Right lung (tissue), 5 donors: Measurements from ENCODE around the gene ATP5IF1. TPM values are rescaled to one million over a fixed set of nuclear protein-coding genes. Genes with fewer than 3 reads are reported as not detected.

Experiments used
- DNase-seq, 2 donors: peaks; one replicate each; pipeline ENCODE4 v3.0.0-alpha.2; 2013
- polyA plus RNA-seq, 5 donors: library from polyadenylated mRNA; unstranded; fragments of 120-200 nt; gene quantifications; one replicate each; pipeline versions ENCODE4 v1.2.1 to v1.2.3, GENCODE V29; 2013; ENCODE audit warnings: inconsistent platforms in 1 of 5, low replicate concordance in 1 of 5; ENCODE audit not compliant: insufficient read length in 5 of 5, insufficient read depth in 1 of 5

Gene ATP5IF1
- polyA plus RNA-seq, 5 donors: 133 to 168 (median 159) TPM

DNA sequence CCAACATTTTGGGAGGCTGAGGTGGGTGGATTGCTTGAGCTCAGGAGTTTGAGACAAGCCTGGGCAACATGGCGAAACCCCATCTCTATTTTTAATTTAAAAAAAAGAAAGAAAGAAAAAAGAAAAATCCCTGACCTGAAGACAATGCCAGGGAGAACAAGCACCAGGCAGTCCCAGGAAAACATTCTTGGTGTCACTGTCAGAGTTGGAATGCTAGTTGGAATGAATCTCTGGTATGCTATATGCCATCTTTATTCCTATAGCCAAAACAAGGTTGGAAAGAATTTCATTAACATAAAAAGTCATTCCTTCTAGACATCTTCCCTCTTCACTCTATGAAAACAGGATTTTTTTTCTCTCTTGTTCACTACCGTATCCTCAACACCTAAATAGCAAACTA lies 5.9 kb upstream of the ATP5IF1 start:
- no peak for DNase-seq

DNA sequence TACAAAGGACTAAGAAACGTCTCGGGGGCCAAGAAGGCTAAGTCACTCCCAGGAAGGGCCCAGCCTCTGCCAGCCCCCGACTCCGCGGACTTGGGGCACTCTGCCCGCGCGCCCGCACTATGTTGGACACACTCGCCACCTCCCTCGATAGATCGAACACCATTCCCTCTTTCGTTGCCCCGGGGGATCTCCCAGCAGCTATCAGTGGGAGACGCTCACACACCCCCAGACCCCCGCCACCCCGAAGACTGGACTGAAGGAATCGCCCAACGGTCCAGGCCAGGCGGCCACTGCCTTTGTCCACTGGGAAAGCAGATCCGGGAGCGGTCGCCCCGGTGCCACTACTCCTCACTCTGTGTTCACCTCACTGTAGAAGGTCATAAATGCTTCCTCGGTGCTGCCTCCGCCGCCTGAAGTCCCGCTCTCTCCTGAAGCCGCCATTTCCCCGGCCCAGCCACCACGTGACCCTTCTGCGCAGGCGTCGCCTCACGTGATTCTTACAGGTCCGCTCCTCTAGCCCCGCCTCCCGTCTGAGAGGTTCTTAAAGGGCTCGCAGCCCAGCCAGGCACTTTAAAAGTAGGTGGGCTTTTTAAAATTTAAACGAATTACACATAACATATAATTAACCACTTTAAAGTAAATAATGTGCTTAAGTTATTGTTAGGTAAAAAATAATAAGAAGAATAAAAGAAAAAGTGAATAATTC lies 3.2 kb upstream of the ATP5IF1 start, which contains the start of gene DNAJC8:
Gene DNAJC8, minus strand, starts transcription at position 472 of the 706 bp plus-strand sequence. Its CDS starts 31 bp downstream, at position 441.
- DNase-seq: peak; percentile 82 to 88

DNA sequence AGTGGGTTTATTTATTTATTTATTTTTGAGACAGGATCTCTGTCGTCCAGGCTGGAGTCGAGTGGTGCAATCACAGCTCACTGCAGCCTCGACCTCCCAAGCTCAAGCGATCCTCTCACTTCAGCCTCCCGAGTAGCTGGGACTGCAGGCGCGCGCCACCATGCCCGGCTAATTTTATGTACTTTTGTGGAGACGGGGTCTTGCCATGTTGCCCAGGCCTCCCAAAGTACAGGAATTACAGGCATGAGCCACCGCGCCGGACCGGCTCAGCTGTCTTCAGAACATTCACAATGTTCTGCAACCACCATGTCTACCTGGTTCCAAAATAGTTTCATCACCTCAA lies 2.7 kb upstream of the ATP5IF1 start:
- no peak for DNase-seq

DNA sequence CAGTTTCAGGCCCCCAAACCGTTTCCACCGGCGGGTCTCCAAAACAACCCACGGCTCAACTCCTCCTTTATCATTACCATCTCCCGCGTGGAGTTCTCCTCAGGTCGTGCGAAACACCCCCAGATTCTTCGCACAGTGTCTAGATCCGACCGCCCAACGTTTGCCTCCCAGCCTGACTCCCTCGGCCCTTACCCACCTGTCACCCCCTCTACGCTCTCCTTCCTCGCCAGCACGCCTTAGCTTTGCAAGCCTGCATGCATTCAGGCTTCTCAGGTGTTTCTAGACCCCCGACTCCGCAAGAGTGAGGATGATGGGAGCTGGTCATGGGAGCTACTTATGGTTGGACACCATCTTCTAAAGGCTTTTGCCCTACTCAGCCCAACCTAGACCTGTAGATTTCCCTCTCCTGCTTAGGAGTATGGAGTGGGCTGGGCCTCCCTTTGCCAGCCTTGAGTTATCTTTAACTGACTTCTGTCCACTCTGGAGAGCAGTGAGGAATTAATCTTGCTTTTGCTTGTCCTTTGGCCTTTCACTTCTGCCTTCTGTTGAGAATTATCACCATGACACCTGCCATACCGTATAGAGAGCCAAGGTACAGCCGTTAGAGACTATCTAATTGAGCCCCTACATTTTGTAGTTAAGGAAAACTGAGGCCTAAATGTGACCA lies 865 bp downstream of the ATP5IF1 start:
- DNase-seq: no peak

DNA sequence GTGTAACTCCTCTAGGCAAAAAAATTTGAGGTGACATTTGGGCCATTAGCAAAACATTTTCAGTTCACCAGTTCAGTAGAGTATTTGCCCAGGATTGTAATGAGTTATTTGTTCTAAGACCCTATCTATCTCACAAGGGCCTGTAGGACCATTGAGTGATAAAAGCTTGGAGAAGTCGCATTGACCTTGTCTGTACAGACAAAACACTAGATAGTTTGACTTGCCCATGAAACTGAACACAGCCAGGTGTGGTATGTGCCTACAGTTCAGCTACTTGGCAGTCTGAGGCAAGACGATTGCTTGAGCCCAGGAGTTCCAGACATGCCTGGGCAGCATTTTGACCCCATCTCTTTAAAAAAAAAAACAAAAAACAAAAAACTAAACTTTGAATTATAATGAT lies 3.1 kb downstream of the ATP5IF1 start:
- no peak for DNase-seq

DNA sequence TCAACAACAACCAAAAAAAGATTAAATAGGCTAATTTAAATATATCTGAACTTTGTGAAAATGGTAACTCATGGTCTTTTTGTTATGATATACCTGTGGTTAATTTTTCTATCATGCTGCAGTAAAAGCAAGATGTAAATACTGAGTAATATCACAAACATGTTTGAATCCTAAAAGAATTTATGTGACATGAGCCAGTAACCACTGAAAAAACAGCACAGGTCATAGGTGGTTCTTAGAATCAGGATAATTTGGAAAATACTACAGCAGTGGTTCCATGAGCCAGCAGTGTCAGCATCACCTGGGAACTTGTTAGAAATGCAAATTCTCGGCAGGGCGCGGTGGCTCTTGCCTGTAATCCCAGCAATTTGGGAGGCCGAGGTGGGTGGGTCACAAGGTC lies 4.1 kb downstream of the ATP5IF1 start:
- no peak for DNase-seq

DNA sequence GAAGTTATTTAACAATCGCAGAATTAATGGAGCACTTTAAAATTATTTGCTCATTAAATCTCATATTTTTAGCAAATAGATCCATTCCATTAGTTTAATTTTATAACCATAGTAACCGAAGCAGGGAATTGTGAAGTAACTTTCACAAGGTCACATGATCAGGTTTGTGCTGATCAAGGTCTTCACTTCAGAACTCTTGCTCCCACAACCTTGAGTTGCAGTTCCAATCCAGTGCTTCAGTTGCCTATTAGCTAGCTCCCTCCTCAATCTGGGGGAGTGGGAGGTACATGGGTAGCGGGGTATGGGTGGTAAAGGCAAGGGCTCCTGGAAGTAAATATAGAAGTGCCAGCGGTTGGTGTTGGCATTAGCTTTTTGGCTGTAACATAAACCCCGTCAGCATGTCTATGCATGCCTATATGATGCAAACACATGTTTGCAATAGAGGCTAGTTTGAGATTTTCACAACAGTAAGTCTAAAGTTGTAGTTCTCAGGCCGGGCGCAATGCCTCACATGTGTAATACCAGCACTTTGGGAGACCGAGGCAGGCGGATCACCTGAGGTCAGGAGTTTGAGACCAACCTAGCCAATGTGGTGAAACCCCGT lies 5.8 kb downstream of the ATP5IF1 start:
- DNase-seq: no peak

DNA sequence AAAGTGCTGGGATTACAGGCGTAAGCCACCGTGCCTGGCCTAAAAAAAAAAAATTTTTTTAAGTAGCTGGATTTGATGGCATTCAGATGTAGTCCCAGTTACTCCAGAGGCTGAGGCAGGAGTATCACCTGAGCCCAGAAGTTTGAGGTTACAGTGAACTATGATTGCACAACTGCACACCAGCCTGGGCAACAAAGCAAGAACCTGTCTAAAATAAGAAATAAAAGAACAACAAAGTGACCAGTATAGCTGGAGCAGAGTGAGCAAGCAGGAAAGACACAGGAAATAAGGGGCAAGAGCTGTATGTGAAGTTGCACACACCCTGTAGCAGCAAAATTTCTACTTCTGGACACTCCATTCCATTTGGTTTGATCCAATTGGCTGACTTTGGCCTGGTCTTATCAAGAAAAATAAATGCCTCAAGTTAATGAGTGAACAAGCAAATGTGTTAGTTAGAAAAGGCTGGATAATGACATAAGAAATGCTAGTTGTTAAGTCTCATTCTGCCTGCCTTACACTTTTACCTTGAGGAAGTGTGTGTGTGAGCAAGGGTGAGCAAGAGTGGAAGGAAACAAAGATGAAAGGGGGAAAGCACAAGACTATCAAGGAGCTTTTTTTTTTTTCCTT lies 7.9 kb downstream of the ATP5IF1 start:
- DNase-seq: peak in 1 of 2 donors; percentile 22

DNA sequence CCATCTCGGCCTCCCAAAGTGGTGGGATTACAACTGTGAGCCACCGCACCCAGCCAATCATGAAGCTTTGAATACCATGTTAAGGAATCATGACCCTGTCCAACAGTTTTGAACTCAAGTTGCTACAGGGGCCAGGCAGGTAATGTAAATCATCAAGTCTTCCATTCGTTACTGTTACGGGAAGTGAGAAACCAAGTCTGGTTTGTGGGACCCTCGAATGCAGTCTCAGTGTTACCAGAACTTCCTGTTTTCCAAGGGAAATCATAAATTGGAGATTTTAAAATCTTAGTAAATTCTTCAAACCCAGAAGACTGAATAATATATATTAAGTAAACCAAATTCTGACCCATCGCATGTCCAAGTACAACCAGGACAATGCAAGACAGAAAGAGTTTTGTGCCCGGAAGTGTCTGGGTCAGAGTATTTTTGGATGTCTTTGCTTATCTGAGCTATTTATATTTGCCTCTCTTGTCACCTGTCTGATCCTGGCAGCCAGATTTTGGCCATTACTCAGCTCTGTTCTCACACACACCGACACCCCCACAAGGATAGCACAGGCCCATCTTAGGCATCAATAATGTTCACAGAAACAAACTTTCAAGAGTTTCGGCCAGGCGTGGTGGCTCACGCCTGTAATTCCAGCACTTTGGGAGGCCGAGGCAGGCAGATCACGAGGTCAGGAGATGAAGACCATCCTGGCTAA lies 8.8 kb downstream of the ATP5IF1 start:
- DNase-seq: no peak

DNA sequence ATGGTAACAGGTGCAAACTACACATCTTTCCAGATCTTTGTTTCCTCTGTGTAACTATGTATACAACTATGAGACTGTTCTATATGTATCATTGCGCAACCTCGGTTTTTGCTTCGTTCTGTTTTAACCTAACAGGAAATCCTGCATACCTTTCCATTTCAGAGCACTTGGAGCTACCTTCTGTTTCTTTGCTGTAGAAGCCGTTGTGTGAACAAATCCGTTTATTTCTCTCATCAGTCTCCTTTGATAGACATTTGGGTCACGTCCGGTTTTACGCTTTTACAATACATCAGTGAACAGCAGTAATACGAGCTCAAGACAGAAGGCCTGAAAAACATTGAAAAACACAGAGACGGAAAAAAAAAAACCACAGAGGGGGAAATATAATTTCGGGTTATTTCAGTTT lies 10.5 kb downstream of the ATP5IF1 start:
- DNase-seq: peak in 1 of 2 donors; percentile 75

DNA sequence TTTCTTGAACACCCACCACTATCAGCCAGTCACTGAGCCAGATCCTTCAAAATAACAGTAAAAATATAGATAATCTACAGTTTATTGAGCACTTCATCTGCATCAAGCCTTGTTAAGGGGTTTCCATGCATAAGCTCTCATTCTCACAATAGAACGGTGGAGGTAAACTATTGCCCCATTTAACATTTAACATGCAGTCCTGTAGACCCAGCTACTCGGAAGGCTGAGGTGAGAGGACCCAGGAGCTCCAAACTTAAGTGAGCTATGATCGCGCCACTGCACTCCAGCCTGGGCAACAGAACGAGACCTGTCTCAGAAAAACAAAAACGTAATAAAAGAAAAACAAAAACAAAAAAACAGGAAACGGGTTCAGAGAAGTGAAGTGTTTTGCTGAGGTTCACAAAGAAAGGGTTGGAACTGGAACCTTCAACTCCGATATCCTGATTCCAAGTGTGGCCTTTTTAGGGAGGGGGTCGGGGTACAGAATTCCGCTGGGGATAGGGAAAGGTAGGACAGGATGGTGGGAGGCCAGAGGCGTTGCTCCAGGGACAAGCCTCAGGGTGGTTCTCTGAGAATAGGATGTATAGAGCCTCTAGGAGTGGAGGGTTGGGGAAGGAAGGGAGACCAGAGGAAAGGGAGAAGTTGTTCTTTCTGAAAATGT lies 11.8 kb downstream of the ATP5IF1 start:
- DNase-seq: no peak

DNA sequence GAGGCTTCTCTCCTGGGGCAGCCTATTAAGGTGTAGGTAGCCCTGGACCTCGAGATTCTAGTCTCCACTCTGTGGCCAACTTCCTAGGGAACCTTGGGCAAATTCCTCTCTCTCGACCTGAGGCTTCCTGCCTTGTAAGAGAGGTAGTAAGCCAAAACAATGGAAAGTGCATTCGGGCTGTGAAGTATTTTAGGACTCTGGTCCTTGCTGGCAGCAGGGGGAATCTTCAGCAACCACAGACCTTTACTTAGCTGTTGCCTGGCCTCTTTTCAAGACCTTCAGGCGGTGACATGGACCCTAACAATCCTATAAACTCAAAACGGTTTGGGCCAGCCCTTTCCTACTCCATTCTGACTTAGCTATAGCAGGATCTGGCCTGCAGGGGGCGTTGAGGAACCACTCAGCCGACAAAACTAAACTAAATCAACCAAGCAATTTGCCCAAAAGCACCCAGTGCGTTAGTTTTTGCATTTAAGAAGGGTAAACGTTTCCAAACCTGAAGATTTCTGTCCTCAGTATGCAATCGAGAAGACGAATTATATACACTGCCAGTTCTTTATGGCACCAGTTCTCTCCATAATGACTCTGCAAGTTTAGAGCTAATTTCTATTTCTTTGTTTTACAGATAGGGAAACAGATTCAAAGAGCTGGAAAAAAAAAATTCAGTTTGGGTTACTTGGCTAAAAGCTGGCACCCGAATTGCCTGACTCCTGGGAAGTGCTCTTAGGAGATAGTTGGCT lies 12.5 kb downstream of the ATP5IF1 start:
- peak in 1 of 2 donors; percentile 77 for DNase-seq

DNA sequence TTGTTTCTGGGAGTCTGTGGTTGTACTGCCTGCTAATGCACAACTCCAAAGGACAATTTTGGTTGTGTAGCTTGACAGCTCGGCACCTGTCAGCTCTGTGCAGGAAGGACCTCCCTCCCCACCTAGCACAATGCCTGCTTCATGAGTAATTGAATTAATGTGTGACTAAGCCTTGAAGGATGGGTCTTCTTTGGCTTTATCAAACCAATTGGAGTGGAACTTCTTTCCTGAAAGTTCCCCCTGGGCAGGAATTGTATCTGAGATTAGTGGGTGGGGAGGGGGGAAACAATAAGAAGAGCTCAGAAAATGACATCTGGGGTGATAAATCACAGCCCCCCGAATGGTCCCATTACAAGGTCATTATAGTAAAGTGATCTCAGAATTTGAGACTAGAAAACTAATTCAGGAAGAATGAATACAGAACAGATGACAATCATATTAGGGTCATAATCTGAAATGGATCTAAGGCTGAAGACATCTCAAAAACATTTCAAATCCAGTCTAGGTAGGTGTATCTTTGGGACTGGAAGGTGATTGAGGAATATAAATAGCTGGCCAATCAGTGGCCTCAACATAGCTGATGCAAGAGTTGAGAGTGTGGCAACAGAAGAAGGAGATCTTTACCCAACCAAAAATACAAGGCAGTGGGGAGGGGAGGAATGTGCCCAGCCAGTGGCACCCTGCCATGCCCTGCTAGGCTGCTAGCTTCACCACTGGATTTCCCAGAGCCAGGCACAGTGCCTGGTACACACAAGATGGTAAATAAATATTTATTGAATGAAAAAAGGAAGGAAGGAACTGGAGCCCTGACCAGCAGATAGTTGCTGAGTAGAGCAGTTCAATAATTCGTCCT lies 13.3 kb downstream of the ATP5IF1 start:
- DNase-seq: no peak

DNA sequence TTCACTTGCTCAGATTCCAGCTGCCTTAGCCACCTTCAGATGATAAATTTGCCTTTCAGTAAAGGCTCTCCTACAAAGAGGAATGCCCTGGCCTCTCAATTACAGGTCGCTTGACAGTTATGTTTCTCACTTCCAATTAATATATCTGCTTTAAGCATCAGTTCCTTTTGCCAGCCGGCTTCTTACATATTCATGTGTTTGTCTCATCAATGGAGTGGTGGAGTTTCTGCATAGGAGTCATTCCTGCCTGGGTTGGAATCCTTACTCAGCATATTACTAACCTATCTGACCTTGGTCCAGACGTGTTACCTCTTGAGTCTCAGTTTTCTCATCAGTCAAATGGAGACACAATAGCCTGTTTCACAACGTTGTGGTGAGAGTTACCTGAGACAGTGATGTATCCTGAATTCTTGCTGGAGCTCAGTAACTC lies 14.0 kb downstream of the ATP5IF1 start:
- no peak for DNase-seq

DNA sequence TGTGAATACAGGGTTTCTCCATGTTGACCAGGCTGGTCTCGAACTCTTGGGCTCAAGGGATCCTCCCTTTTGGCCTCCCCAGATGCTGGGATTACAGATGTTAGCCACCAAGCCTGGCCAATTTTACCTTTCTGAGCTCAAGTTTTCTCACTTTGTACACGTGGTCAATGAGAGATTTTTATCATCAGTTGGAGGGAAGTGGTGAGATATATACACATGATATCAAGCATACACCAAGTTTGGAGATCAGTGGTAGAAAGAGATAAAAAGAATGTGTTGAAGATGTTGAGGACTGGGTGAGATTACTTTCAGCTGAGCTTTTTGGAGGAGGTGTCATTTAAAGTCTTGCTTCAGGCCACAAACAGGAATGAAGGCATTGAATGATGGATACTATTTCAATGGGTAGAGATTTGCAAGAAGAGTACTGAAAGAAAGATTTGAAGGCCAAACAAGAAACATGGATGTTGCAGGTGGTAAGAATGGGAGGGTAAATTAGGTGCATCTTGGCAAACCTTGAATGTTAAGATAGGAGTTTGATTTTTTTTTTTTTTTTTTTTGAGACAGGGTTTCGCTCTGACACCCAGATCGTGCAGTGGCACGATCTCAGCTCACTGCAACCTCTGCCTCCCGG lies 20.4 kb downstream of the ATP5IF1 start:
- no peak for DNase-seq

DNA sequence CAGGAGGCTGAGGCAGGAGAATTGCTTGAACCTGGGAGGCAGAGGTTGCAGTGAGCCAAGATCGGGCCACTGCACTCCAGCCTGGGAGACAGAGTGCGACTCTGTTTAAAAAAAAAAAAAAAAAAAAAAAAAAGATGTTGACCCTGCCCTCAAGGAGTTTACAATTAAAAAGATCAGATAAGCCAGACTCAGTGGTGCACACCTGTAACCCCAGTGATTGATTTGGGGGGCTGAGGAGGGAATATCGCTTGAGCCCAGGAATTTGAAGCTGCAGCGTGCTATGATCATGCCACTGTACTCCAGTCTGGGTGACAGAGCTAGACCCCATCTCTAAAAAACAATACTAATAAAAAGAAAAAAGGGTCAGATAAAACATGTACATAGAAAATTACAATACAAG lies 21.8 kb downstream of the ATP5IF1 start:
- no peak for DNase-seq

DNA sequence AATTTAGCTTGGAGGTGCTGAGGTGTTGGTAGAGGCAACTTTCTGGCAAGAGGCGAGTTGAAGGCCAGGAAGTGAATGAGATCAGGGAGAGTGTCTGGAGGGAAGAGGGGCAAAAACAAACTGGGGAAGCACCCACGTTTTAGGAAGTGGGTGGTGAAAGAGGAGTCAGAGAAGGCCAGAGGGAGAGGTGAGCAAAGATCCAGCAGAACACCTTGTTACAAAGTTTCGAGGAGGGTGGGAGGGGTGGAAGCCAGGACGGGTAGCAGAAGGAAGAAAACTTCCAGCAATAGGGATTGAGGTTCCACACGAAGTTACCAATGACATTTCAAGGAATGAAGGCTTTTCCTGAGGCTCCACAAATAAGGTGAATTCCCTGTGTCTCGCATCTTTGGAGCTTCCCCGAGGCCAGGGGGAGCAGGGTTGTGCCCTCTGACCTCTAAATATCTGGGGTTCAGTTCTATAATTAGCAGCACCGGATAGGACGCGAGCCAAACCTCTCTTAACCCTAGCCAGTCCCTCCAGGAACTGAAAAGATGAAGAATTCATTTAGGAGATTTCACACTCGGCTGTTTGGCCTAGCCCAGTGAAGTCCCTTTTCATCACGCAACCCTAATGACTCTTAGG lies 22.8 kb downstream of the ATP5IF1 start:
- no peak for DNase-seq

DNA sequence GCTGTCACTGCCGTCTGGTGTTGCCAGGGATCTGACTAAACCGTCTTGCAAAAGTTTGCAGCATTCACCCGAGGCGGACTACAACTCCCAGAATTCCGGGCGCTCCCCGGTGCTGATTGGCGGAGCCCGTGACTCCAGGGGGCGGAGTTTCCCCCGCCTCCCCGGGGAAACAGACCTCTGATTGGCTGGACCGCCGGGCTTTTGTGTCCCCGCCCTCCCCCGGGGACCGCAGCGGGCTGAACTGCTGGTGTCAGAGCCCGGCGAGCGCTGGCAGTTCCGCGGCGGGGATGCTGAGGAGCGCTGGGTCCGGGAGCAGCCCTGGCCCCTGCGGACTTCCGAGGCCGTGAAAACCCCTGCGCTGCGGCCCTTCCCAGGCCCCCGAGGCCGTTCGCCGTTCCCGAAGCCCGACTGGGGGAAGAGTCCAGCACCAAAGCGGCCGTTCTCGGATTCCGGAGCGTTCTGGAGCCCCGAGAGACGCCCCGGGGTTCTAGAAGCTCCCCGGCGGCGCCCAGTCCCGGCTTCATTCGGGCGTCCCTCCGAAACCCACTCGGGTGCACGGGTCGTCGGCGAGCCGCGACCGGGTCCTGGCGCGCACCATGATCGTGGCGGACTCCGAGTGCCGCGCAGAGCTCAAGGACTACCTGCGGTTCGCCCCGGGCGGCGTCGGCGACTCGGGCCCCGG lies 23.5 kb downstream of the ATP5IF1 start, which contains the start of gene SESN2:
Gene SESN2, plus strand, starts transcription at position 267 of the 682 bp plus-strand sequence. Its CDS starts 330 bp downstream, at position 597.
- DNase-seq: peak; percentile 97 to 98
